Vagina (tissue), 2 donors: ENCODE measurements around the gene ATXN2. TPM values are rescaled to one million over a fixed set of nuclear protein-coding genes. Genes with fewer than 3 reads are reported as not detected.

Experiments
- DNase-seq, 2 donors: peaks; one replicate each; pipeline ENCODE4 v3.0.0-alpha.2; 2017; ENCODE audit errors: extremely low spot score in 2 of 2
- H3K27ac ChIP-seq: fragments of 200-600 bp; sonication (generic); one replicate; pipeline ENCODE4 v1.5.1; 2019
- H3K27me3 ChIP-seq: fragments of 200-600 bp; sonication (generic); one replicate; pipeline ENCODE4 v1.5.1; 2019
- H3K36me3 ChIP-seq, 2 donors: fragments of 200-600 bp; sonication (generic); one replicate each; pipeline ENCODE4 v1.5.1; 2017 to 2019
- H3K4me1 ChIP-seq: fragments of 200-600 bp; sonication (generic); one replicate; pipeline ENCODE4 v1.5.1; 2019
- H3K4me3 ChIP-seq, 2 donors: fragments of 200-600 bp; sonication (generic); 1 replicate in 1 of 2; 2 replicates in 1 of 2; pipeline ENCODE4 v1.5.1; 2016 to 2019
- H3K9me3 ChIP-seq: fragments of 200-600 bp; sonication (generic); one replicate; pipeline ENCODE4 v1.5.1; 2019
- CTCF ChIP-seq, 3 experiments: fragments of 450-650 bp in 2 of 3; fragments of 200-600 bp in 1 of 3; sonication (generic) in 1 of 3; IDR thresholded peaks; one replicate each; pipeline ENCODE4 v1.5.1; 2017 to 2019; ENCODE audit warnings: antibody characterized with exemption in 3 of 3, mild to moderate bottlenecking in 2 of 3, moderate library complexity in 2 of 3
- POLR2A ChIP-seq, 2 donors: fragments of 450-650 bp; IDR thresholded peaks; one replicate each; pipeline ENCODE4 v1.6.1; 2017; ENCODE audit warnings: antibody characterized with exemption in 2 of 2, mild to moderate bottlenecking in 2 of 2, moderate library complexity in 2 of 2
- POLR2AphosphoS5 ChIP-seq, 2 donors: sonication (generic); formaldehyde crosslinking; IDR thresholded peaks; one replicate each; pipeline ENCODE4 v1.9.0; 2017; ENCODE audit warnings: antibody characterized with exemption in 2 of 2, mild to moderate bottlenecking in 2 of 2, low read depth in 1 of 2; ENCODE audit not compliant: insufficient read depth in 1 of 2
- intact Hi-C: fragments of 100-400 bp; cut with DNase I; formaldehyde crosslinking; loops from one replicate; pipeline ENCODE4 v1.15.1; 2023
- total RNA-seq: library from RNA; depleted of rRNA; stranded (reverse); fragments of >200 nt; gene quantifications from one replicate; pipeline ENCODE4 v1.2.3, GENCODE V29; 2016

ATXN2 gene
- total RNA-seq, 1 donor from 2014 or later = 70.2 TPM

DNA sequence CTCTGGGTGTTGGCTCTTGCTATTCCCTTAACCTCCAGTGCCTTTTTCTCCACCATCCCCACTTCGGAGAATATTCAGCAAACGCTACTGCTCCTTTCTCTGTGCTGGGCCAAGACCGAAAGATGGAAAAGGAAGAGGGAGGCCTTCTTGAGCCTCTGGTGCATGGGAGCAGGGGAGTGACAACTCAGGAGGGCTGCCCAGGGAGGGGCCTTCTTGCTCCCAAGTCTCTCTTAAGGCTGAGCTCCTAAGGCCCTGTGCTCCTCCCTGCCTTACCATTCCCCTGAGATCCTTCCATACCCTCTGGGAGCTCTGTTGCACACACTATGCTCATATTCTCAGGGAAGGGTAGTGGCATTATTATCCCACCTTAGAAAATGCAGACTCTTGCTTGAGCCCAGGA, 158.5 kb downstream of the ATXN2 start:
- Histone ChIP-seq H3K4me1 (peaks cover 75% of the 10 kb centered on the region), H3K27ac (peak overlapping the region; percentile 39), H3K27me3 (no peaks in the 10 kb centered on the region), H3K4me3 (no peak overlapping the region), H3K36me3 (peaks cover 0 to 5% of the 10 kb centered on the region in 2 donors), H3K9me3 (no peaks in the 10 kb centered on the region)
- intact Hi-C loops = no loop called here
- DNase-seq = no peak
- no peak for TF ChIP-seq POLR2AphosphoS5 (IDR thresholded peaks at IDR 0.05; ENCODE audit: insufficient read depth in 1 of 2, low read depth in 1 of 2)
- no peak for TF ChIP-seq POLR2A (IDR thresholded peaks at IDR 0.05)
- no peak for TF ChIP-seq CTCF (IDR thresholded peaks at IDR 0.05)

- H3K36me3 ChIP-seq = peaks cover 0 to 5% of the 10 kb centered on the region in 2 donors
- H3K27ac ChIP-seq = peak overlapping the region; percentile 39
- no peak for DNase-seq
- peaks cover 75% of the 10 kb centered on the region for H3K4me1 ChIP-seq
- H3K4me3 ChIP-seq = no peak overlapping the region
- TF ChIP-seq POLR2A (IDR thresholded peaks at IDR 0.05) (no peak), POLR2AphosphoS5 (IDR thresholded peaks at IDR 0.05; ENCODE audit: insufficient read depth in 1 of 2, low read depth in 1 of 2) (no peak), CTCF (IDR thresholded peaks at IDR 0.05) (no peak)
- no peaks in the 10 kb centered on the region for H3K9me3 ChIP-seq
- intact Hi-C loops = no loop called here
- no peaks in the 10 kb centered on the region for H3K27me3 ChIP-seq
Measured at GRCh38 chr12:111440152-111440551, 159.0 kb downstream of the ATXN2 start.

DNA sequence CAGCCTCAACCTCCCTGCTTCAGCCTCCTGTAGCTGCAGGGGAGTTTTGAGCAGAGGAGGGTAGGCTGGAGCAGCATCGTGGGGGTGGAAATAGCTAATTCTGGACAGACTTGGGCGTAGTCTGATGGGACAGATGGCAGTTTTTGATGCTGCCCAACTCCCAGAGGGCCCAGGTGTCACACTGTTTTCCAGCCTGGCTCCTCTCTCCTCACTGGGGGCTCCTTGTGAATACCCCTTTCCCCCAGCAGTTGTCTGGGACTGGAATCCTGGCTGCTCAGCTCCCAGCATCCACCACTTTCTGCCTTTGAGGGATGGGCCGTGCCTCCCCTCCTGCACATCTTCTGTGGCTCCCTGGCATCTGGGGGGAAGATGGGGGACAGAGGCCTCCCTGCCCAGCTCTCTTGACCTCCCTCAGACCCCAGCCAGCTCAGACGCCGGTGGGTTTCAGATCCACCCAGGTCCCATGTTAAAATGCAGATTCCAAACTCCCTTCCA, 159.4 kb downstream of the ATXN2 start:
- no peak for TF ChIP-seq POLR2AphosphoS5 (IDR thresholded peaks at IDR 0.05; ENCODE audit: insufficient read depth in 1 of 2, low read depth in 1 of 2)
- Histone ChIP-seq H3K4me1 (peaks cover 75% of the 10 kb centered on the region), H3K9me3 (no peaks in the 10 kb centered on the region), H3K27ac (peak overlapping the region; percentile 39), H3K27me3 (no peaks in the 10 kb centered on the region), H3K4me3 (no peak overlapping the region), H3K36me3 (peaks cover 0 to 5% of the 10 kb centered on the region in 2 donors)
- DNase-seq = no peak
- intact Hi-C loops = no loop called here

- no peak for DNase-seq
- intact Hi-C loops = no loop called here
- Histone ChIP-seq H3K9me3 (no peaks in the 10 kb centered on the region), H3K4me1 (peaks cover 75% of the 10 kb centered on the region), H3K36me3 (peaks cover 0 to 5% of the 10 kb centered on the region in 2 donors), H3K27ac (peak overlapping the region; percentile 71), H3K4me3 (no peak overlapping the region), H3K27me3 (no peaks in the 10 kb centered on the region)
- TF ChIP-seq POLR2A (IDR thresholded peaks at IDR 0.05) = no peak
- TF ChIP-seq CTCF (IDR thresholded peaks at IDR 0.05) = no peak
- TF ChIP-seq POLR2AphosphoS5 (IDR thresholded peaks at IDR 0.05; ENCODE audit: insufficient read depth in 1 of 2, low read depth in 1 of 2) = no peak
Measured at GRCh38 chr12:111438481-111438880, 160.6 kb downstream of the ATXN2 start.

GRCh38 chr12:111437816-111438454, 161.2 kb downstream of the ATXN2 start:
- no peak for DNase-seq
- intact Hi-C loops = no loop called here
- Histone ChIP-seq H3K4me3 (no peak overlapping the region), H3K4me1 (peaks cover 75% of the 10 kb centered on the region), H3K27ac (peak overlapping the region; percentile 71), H3K36me3 (peaks cover 0 to 5% of the 10 kb centered on the region in 2 donors), H3K27me3 (no peaks in the 10 kb centered on the region), H3K9me3 (no peaks in the 10 kb centered on the region)
- no peak for TF ChIP-seq POLR2AphosphoS5 (IDR thresholded peaks at IDR 0.05; ENCODE audit: insufficient read depth in 1 of 2, low read depth in 1 of 2)
- TF ChIP-seq POLR2A (IDR thresholded peaks at IDR 0.05) = no peak
- no peak for TF ChIP-seq CTCF (IDR thresholded peaks at IDR 0.05)
